Stimulated activated CD8-positive, alpha-beta memory T cell treated with anti-CD3 and anti-CD28 coated beads, Interleukin-7, amount 100 ng/mL, for 1 hour (primary cell): ENCODE data around the gene NPR1.
"Not testable (repeated sequence)": the region's sequence is repeated elsewhere in the genome, so short reads cannot be mapped to it uniquely, and the experiment has no call there.

Source experiments
- DNase-seq, 2 donors: peaks; one replicate each; pipeline ENCODE4 v3.0.0-alpha.2; 2020; ENCODE audit warnings: low read depth in 2 of 2

The NPR1 gene

GRCh38 chr1:153682730-153683129 lies 4.2 kb downstream of the NPR1 start:
- DNase-seq = no peak

DNA sequence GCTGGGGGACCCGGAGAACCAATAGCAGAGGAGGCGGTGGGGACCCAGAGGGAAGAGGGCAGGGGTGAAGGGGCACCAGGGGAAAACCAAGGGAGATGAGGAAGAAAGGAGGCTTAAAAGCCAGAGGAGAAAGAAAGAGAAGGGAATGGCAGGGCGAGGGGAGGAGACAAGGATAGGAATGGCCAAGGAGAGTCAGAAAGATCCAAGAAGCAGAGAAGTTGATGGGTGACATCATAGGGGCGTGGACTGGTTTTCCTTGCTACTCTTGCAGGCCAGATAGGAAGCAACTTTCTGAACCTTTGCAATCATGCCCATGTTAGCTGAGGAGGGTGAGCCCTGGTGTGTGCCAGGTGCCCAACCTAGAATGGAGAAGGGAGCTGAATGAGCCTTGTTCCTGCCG lies 5.4 kb downstream of the NPR1 start:
- no peak for DNase-seq

DNA sequence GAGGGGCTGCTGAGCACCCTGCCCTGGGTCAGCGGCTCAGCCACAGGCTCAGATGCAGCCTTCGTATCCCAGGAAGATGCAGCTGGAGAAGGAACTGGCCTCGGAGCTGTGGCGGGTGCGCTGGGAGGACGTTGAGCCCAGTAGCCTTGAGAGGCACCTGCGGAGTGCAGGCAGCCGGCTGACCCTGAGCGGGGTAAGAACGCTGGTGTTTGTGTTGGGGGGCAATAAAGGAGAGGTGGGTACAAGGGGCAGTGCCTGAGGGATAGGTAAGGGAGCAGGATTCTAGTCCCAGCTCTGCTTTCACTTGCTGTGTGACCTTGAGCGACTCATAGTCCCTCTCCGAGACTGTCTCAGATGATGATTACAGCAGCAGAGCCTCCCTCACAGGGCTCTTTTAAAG lies 6.4 kb downstream of the NPR1 start:
- no peak for DNase-seq

DNA sequence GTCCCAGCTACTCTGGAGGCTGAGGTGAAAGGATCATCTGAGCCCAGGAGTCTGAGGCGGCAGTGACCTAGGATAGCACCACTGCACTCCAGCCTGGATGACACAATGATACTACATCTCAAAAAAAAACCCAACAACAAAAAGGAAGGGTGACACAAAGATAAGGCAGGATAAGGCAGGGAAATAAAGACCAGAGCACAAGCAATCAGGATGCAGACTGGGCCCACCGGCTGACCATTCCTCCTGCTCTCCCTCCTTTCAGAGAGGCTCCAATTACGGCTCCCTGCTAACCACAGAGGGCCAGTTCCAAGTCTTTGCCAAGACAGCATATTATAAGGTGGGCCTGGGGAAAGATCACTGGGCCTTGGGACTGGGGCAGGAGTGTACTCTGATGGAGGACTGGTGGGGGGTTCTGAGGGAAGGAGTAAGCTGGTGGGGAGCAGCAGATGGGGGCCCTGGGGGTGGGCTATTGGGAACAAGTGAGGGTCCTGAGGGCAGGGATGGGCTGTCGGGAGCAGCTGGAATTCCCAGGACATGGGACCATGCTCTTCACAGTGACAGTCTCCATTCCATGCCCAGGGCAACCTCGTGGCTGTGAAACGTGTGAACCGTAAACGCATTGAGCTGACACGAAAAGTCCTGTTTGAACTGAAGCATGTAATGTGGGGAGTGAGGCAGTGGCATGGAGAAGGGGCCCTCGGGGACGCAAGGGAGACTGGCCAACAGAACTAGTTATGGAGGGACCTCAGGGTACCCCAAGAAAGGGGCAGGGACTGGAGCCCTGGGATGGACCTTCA lies 7.3 kb downstream of the NPR1 start:
- DNase-seq = no peak

GRCh38 chr1:153687346-153688125 lies 9.0 kb downstream of the NPR1 start:
- DNase-seq = no peak

DNA sequence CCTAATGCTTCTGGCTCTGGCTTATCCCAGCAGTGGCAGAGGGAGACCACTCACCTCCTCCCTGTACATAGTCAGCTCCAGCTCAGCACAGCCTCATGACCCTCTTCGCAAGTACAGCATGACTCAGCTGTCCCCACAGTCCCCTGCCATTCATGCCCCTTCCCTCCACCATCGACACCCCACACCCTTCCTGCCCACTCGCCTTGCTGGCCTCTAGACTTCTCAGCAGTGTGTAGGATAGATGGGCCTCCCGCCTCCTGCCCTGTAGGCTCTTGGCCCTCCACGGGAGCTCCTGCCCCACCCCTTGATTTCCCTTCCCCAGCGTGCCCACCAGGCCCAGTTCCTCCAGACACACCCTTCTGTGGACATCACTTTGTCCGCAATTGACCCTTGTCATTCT lies 9.8 kb downstream of the NPR1 start:
- no peak for DNase-seq

- no peak for DNase-seq
These were observed 10.3 kb downstream of the NPR1 start for GRCh38 chr1:153688736-153689328.

DNA sequence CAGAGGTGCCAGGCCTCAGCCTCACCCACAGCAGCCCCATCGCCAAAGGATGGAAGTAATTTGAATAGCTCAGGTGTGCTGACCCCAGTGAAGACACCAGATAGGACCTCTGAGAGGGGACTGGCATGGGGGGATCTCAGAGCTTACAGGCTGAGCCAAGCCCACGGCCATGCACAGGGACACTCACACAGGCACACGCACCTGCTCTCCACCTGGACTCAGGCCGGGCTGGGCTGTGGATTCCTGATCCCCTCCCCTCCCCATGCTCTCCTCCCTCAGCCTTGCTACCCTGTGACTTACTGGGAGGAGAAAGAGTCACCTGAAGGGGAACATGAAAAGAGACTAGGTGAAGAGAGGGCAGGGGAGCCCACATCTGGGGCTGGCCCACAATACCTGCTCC lies 15.0 kb downstream of the NPR1 start:
- DNase-seq = no peak

- DNase-seq = no peak
These were observed 18.3 kb downstream of the NPR1 start for GRCh38 chr1:153696741-153697140.

DNA sequence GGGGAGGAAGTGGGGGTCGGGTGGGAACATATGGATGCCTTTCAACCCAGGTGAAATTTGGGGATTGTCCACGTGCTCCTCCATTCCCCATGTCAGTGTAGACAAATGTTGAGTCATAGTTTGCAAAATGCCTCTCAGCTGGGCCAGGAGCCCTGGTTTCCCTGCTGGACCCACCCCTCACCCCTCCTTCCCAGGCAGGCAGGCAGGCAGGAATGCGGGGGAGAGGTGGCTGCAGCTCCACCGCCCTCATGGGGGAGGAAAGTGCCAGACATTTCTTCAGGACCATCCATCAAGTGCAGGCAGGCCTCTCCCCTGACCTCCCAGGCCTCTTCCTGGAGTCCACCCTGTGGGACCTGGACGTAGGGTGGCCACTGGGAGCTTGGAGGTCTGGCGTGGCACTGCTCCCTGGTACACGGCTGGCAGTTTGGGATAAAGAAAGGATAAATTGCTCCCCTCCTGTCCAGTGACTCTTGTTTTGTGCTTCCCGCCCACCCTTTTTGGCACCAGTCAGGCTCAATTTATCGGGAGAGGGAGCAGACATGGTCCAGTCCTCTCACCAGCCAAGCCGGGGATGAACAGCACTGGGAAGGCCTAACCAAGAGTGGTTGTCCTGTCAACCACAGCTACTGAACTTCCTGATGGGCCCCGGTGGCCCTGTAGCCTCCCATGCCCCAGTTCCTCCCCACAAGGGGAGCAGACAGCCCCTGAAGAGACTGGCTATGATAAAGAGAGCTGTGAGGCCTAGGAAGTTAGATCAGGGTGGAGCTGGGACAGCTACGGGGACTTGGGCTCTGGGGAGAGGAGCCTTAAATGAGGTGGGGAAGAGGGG lies 18.9 kb downstream of the NPR1 start:
- DNase-seq = no peak

DNA sequence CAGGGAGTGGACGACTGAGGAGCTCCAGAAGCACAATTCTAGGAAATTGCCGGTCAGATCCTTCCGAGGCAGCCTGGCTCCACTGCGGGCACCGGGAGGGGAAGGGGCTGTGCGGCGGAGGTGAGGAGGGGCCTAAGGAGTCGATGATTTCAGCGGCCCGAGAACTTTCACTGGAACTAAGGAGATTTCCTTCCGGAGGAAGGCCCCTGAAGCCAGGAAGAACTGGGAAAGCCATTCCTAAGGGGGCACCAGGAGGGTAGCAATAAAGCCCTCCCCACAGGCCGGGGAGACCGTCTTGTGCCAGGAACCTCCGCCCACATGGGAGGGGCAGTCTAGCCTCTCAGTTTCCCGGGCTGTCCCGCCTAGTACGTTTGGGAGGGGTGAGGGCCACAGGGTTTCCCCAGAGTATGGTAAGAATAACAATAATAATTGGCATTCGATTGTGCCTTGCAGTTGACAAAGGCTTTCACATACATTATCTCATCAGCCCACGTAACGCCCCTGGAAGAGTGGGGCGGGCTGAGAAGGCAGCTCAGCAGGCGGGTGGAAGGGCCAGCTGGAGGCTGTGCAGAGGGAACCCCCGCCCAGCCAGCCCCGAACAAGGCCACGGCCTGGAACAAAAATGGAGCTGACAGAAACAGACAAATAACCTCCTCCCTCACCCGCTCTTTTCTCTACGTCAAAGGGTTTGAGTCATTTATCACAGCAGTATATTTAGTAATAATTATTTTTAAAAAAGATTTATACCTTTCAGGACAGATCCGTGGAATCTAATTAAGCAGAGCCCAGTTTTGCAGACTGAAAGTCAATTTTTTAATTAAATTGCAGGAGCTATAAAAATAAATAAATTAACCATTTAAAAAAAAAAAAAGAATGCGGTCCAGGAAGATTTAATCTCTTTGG lies 19.8 kb downstream of the NPR1 start:
- DNase-seq = no peak

DNA sequence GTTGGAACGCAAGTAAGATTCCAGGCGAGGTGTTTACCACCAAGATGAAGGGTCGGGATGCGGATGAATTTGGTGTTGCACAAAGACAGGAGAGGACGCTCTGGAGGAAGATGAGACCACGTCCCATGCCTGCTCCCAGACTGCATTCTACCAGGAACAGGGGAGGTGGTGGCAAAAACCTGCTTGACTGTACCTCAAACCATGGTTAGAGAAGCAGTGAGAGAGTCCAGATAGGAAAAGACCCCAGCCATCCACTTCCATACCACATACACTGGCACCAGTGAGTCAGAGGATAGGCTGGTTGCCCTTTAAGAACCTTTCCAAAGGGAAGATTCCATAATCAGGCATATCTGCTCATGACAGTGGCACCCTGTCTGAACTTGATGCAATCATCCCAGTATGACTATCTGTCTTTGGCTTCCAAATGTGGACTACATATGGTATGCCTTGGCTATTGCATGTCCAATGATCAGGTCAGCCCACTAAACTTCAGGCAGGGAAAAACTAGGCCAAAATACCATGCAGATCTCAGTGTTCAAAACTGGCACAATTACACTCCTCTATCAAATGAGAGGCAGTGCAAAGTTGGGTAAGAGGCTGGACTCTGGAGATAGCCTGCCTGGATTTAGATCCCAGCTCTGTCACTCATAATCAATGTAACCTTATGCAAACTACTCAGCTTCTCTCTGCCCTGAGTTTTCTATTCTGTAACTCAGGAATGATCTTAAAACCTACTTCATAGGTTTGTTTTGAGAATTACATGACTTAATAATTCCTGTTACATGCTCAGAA lies 20.6 kb downstream of the NPR1 start:
- no peak for DNase-seq

- DNase-seq = no peak
These were observed 21.3 kb downstream of the NPR1 start for GRCh38 chr1:153699768-153700167.

DNA sequence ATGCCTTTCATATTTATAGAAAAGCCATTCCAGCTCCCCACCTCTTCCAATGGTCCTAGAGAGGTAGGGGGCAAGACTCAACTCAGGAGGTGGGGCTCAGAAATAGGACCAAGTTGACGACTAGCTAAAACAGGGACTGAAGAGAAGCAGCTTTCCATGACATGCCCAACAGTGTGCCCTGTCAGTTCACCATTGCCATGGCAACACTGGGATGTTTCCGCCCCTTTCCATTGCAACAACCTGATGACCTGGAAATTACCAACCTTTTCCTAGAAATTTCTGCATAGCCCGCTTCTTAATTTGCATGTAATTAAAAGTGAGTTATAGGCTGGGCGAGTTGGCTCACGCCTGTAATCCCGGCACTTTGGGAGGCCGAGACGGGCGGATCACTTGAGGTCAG lies 27.0 kb downstream of the NPR1 start:
- DNase-seq = no peak

DNA sequence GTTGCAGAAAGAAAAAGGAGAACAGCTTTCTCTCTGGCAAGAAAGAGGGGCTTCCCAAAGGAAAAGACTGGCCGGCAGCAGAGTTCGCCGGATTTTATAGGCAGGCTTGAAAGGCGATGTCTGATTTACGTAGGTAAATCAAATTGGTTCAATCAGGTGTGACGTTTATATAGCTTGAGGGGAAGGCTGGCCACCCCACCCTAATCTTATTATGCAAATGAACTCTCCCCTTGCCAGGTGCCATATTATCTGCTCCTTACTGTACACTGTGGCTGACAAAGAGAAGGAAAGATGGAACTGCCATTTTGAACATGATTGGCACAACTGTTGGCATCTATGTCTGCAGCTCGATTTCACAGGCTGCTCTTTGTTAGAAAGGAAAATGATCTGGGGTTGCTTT lies 32.5 kb downstream of the NPR1 start:
- no peak for DNase-seq

DNA sequence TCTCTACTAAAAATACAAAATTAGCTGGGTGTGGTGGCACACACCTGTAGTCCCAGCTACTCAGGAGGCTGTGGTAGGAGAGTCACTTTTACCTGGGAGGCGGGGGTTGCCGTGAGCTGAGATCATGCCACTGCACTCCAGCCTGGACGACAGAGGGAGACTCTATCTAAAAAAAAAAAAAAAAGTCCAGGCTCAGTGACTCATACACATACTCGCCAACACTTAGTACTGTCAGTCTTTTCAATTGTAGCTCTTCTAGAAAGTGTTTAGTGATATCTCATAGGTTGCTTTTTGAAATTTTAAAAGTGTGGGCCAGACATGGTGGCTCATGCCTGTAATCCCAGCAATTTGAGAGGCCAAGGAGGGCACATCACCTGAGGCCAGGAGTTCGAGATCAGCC lies 37.7 kb downstream of the NPR1 start:
- not testable (repeated sequence) for DNase-seq

DNA sequence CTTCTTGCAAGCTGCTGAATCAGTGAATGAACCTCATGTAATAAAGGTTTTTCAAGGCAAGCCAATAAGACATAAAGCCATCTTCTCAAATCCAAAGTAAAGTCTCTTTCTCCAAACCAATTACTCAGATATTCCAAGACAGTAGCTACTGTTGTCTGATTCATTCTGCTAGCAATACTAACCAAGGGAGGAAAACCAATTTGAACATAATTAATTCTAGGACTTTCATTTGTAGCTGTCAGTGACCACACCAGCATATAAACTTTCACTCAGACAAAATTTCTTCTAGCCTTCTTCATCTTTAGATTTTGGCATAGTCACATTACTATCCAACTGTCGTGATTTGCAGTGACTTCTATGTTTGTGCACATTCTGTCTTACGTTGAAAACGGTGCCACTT lies 38.8 kb downstream of the NPR1 start:
- no peak for DNase-seq

GRCh38 chr1:153723687-153724086 lies 45.2 kb downstream of the NPR1 start:
- no peak for DNase-seq

DNA sequence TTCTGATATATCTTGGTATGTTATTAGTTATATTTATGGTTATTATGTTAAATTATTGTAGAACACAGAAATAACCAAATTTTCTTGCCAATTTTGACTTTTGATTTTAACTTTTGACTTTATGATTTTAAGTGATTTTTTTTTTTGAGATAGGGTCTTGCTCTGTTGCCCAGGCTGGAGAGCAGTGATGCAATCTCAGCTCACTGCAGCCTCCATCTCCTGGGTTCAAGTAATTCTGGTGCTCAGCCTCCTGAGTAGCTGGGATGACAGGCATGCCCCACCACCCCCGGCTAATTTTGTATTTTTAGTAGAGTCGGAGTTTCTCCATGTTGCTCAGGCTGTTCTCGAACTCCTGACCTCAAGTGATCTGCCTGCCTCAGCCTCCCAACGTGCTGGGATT lies 46.1 kb downstream of the NPR1 start:
- DNase-seq = not testable (repeated sequence)
